WERI-Rb-1 (cell line): ENCODE measurements around the gene MAGI2.

Experiments used
- DNase-seq: peaks from one replicate; pipeline ENCODE4 v3.0.0-alpha.2; 2020
- H3K27ac ChIP-seq: fragments of 250-450 bp; sonication (Bioruptor Pico); 2 replicates; pipeline ENCODE4 v1.5.1; 2020; ENCODE audit warnings: mild to moderate bottlenecking, moderate library complexity
- H3K27me3 ChIP-seq: fragments of 250-450 bp; sonication (Bioruptor Pico); 2 replicates; pipeline ENCODE4 v1.5.1; 2021; ENCODE audit warnings: mild to moderate bottlenecking, low read depth, moderate library complexity; ENCODE audit not compliant: insufficient read depth, severe bottlenecking
- H3K36me3 ChIP-seq: fragments of 250-450 bp; sonication (Bioruptor Pico); 2 replicates; pipeline ENCODE4 v1.5.1; 2020; ENCODE audit warnings: mild to moderate bottlenecking, moderate library complexity
- H3K4me3 ChIP-seq: 2 replicates; pipeline ENCODE4 v1.5.1; 2011; ENCODE audit warnings: low read depth, mild to moderate bottlenecking, control low read depth, low read length
- H3K9me3 ChIP-seq: fragments of 250-450 bp; sonication (Bioruptor Pico); 2 replicates; pipeline ENCODE4 v1.5.1; 2021; ENCODE audit warnings: mild to moderate bottlenecking, moderate library complexity; ENCODE audit not compliant: severe bottlenecking
- CTCF ChIP-seq: IDR thresholded peaks from 2 replicates; pipeline ENCODE4 v1.5.1; 2011; ENCODE audit warnings: low read depth, mild to moderate bottlenecking, control low read depth, inconsistent platforms, low read length

Gene MAGI2

GRCh38 chr7:77967429-77967828 is 1486.0 kb downstream of the MAGI2 start:
- TF ChIP-seq CTCF, result no peak
- no peak for DNase-seq
- no peak overlapping the region for H3K27ac ChIP-seq
- no peaks in the 10 kb centered on the region for H3K27me3 ChIP-seq
- no peaks in the 10 kb centered on the region for H3K36me3 ChIP-seq
- H3K4me3 ChIP-seq, result no peak overlapping the region
- H3K9me3 ChIP-seq, result no peaks in the 10 kb centered on the region
